Measurements from ENCODE around the gene NAXD. TPM values are rescaled to one million over a fixed set of nuclear protein-coding genes. Genes with fewer than 3 reads are reported as not detected.
"Not testable (repeated sequence)": the region's sequence is repeated elsewhere in the genome, so short reads cannot be mapped to it uniquely, and the experiment has no call there.

Gene NAXD
- total RNA-seq, 1 donor from 2014 or later: 41.2 TPM

- no peak for DNase-seq
Measured at GRCh38 chr13:110653851-110654250, 38.5 kb downstream of the NAXD start.

GRCh38 chr13:110657196-110657595 lies 41.9 kb downstream of the NAXD start:
- peaks cover 4% of the 10 kb centered on the region for H3K27me3 Mint-ChIP-seq (ENCODE audit: unreplicated experiment)
- no peak for DNase-seq
- peaks cover 1% of the 10 kb centered on the region for H3K9me3 Mint-ChIP-seq (ENCODE audit: unreplicated experiment)
- no peak overlapping the region for H3K27ac Mint-ChIP-seq (ENCODE audit: unreplicated experiment)
- H3K4me3 Mint-ChIP-seq (ENCODE audit: unreplicated experiment): no peak overlapping the region
- peaks cover 5% of the 10 kb centered on the region for H3K4me1 Mint-ChIP-seq (ENCODE audit: low read depth, unreplicated experiment)
- peaks cover 51% of the 10 kb centered on the region for H3K36me3 Mint-ChIP-seq (ENCODE audit: unreplicated experiment)
- TF ChIP-seq CTCF (IDR thresholded peaks at IDR 0.05; ENCODE audit: partially characterized antibody, unreplicated experiment): no peak

More at GRCh38 chr13:110653851-110654250, 38.5 kb downstream of the NAXD start:
- H3K27ac Mint-ChIP-seq (ENCODE audit: unreplicated experiment): no peak overlapping the region
- no peak overlapping the region for H3K4me3 Mint-ChIP-seq (ENCODE audit: unreplicated experiment)
- H3K36me3 Mint-ChIP-seq (ENCODE audit: unreplicated experiment): peaks cover 27% of the 10 kb centered on the region
- no peak for TF ChIP-seq CTCF (IDR thresholded peaks at IDR 0.05; ENCODE audit: partially characterized antibody, unreplicated experiment)
- H3K27me3 Mint-ChIP-seq (ENCODE audit: unreplicated experiment): peaks cover 11% of the 10 kb centered on the region
- H3K4me1 Mint-ChIP-seq (ENCODE audit: low read depth, unreplicated experiment): peaks cover 17% of the 10 kb centered on the region
- H3K9me3 Mint-ChIP-seq (ENCODE audit: unreplicated experiment): peaks cover 4% of the 10 kb centered on the region

- not testable (repeated sequence) for H3K9me3 Mint-ChIP-seq (ENCODE audit: unreplicated experiment); H3K4me1 Mint-ChIP-seq (ENCODE audit: low read depth, unreplicated experiment); H3K27ac Mint-ChIP-seq (ENCODE audit: unreplicated experiment); H3K27me3 Mint-ChIP-seq (ENCODE audit: unreplicated experiment); DNase-seq; H3K4me3 Mint-ChIP-seq (ENCODE audit: unreplicated experiment)
- peaks cover 59% of the 10 kb centered on the region for H3K36me3 Mint-ChIP-seq (ENCODE audit: unreplicated experiment)
Measured at GRCh38 chr13:110658218-110658911, 43.0 kb downstream of the NAXD start.

- Mint-ChIP-seq H3K27ac (ENCODE audit: unreplicated experiment) (no peak overlapping the region), H3K36me3 (ENCODE audit: unreplicated experiment) (peaks cover 59% of the 10 kb centered on the region)
Measured at GRCh38 chr13:110661256-110661655, 45.9 kb downstream of the NAXD start.

GRCh38 chr13:110662091-110662490 lies 46.7 kb downstream of the NAXD start:
- no peak overlapping the region for H3K4me3 Mint-ChIP-seq (ENCODE audit: unreplicated experiment)
- peaks cover 5% of the 10 kb centered on the region for H3K27me3 Mint-ChIP-seq (ENCODE audit: unreplicated experiment)
- H3K4me1 Mint-ChIP-seq (ENCODE audit: low read depth, unreplicated experiment): peaks cover 9% of the 10 kb centered on the region
- H3K9me3 Mint-ChIP-seq (ENCODE audit: unreplicated experiment): peaks cover 2% of the 10 kb centered on the region
- DNase-seq: no peak
- no peak overlapping the region for H3K27ac Mint-ChIP-seq (ENCODE audit: unreplicated experiment)
- TF ChIP-seq CTCF (IDR thresholded peaks at IDR 0.05; ENCODE audit: partially characterized antibody, unreplicated experiment): no peak
- H3K36me3 Mint-ChIP-seq (ENCODE audit: unreplicated experiment): peaks cover 56% of the 10 kb centered on the region

More at GRCh38 chr13:110661256-110661655, 45.9 kb downstream of the NAXD start:
- no peak for TF ChIP-seq CTCF (IDR thresholded peaks at IDR 0.05; ENCODE audit: partially characterized antibody, unreplicated experiment)
- peaks cover 2% of the 10 kb centered on the region for H3K9me3 Mint-ChIP-seq (ENCODE audit: unreplicated experiment)
- no peak for DNase-seq
- peaks cover 9% of the 10 kb centered on the region for H3K4me1 Mint-ChIP-seq (ENCODE audit: low read depth, unreplicated experiment)
- H3K4me3 Mint-ChIP-seq (ENCODE audit: unreplicated experiment): no peak overlapping the region
- peaks cover 5% of the 10 kb centered on the region for H3K27me3 Mint-ChIP-seq (ENCODE audit: unreplicated experiment)
